ENCODE measurements around the gene VWA3B.
"Not testable (repeated sequence)": the region's sequence is repeated elsewhere in the genome, so short reads cannot be mapped to it uniquely, and the experiment has no call there.

Gene VWA3B

GRCh38 chr2:98085649-98086048 is 1.3 kb upstream of the VWA3B start:
- DNase-seq (ENCODE audit: low spot score): peak; percentile 26

GRCh38 chr2:98087447-98088020 is 567 bp downstream of the VWA3B start:
- no peak for DNase-seq (ENCODE audit: low spot score)

- no peak for DNase-seq (ENCODE audit: low spot score)
These were observed 1.3 kb downstream of the VWA3B start for GRCh38 chr2:98088261-98088660.

- DNase-seq (ENCODE audit: low spot score): no peak
These were observed 3.0 kb downstream of the VWA3B start for GRCh38 chr2:98089941-98090340.

- no peak for DNase-seq (ENCODE audit: low spot score)
These were observed 4.0 kb downstream of the VWA3B start for GRCh38 chr2:98090951-98091350.

- DNase-seq (ENCODE audit: low spot score): no peak
These were observed 4.8 kb downstream of the VWA3B start for GRCh38 chr2:98091738-98092137.

GRCh38 chr2:98093146-98093545 is 6.2 kb downstream of the VWA3B start:
- peak; percentile 53 for DNase-seq (ENCODE audit: low spot score)

GRCh38 chr2:98093611-98094010 is 6.6 kb downstream of the VWA3B start:
- DNase-seq (ENCODE audit: low spot score): peak; percentile 42

GRCh38 chr2:98099939-98100743 is 13.2 kb downstream of the VWA3B start:
- no peak for DNase-seq (ENCODE audit: low spot score)

- not testable (repeated sequence) for DNase-seq (ENCODE audit: low spot score)
These were observed 15.3 kb downstream of the VWA3B start for GRCh38 chr2:98102315-98102714.

- DNase-seq (ENCODE audit: low spot score): no peak
These were observed 15.9 kb downstream of the VWA3B start for GRCh38 chr2:98102878-98103277.

- DNase-seq (ENCODE audit: low spot score): no peak
These were observed 21.1 kb downstream of the VWA3B start for GRCh38 chr2:98108110-98108509.

- DNase-seq (ENCODE audit: low spot score): no peak
These were observed 23.8 kb downstream of the VWA3B start for GRCh38 chr2:98110741-98111140.

GRCh38 chr2:98114643-98115330 is 27.8 kb downstream of the VWA3B start:
- DNase-seq (ENCODE audit: low spot score): peak; percentile 50

GRCh38 chr2:98118161-98118560 is 31.2 kb downstream of the VWA3B start:
- DNase-seq (ENCODE audit: low spot score): no peak

- no peak for DNase-seq (ENCODE audit: low spot score)
These were observed 31.9 kb downstream of the VWA3B start for GRCh38 chr2:98118852-98119251.

- DNase-seq (ENCODE audit: low spot score): no peak
These were observed 34.2 kb downstream of the VWA3B start for GRCh38 chr2:98121149-98121548.

GRCh38 chr2:98122524-98122923 is 35.6 kb downstream of the VWA3B start:
- no peak for DNase-seq (ENCODE audit: low spot score)

GRCh38 chr2:98123286-98123685 is 36.3 kb downstream of the VWA3B start:
- no peak for DNase-seq (ENCODE audit: low spot score)

GRCh38 chr2:98126061-98126460 is 39.1 kb downstream of the VWA3B start:
- no peak for DNase-seq (ENCODE audit: low spot score)

- DNase-seq (ENCODE audit: low spot score): no peak
These were observed 40.4 kb downstream of the VWA3B start for GRCh38 chr2:98127229-98127989.

- DNase-seq (ENCODE audit: low spot score): no peak
These were observed 41.7 kb downstream of the VWA3B start for GRCh38 chr2:98128556-98129109.

Data from SW480 (cell line).